Limb (tissue), 2 donors: Measurements from ENCODE around the gene TPSAB1.

Experiments
- DNase-seq, 2 donors: peaks; one replicate each; pipeline ENCODE4 v3.0.0-alpha.2; 2016; ENCODE audit errors: extremely low spot score in 2 of 2

Gene TPSAB1

GRCh38 chr16:1210461-1210860, 30.0 kb upstream of the TPSAB1 start:
- no peak for DNase-seq

DNA sequence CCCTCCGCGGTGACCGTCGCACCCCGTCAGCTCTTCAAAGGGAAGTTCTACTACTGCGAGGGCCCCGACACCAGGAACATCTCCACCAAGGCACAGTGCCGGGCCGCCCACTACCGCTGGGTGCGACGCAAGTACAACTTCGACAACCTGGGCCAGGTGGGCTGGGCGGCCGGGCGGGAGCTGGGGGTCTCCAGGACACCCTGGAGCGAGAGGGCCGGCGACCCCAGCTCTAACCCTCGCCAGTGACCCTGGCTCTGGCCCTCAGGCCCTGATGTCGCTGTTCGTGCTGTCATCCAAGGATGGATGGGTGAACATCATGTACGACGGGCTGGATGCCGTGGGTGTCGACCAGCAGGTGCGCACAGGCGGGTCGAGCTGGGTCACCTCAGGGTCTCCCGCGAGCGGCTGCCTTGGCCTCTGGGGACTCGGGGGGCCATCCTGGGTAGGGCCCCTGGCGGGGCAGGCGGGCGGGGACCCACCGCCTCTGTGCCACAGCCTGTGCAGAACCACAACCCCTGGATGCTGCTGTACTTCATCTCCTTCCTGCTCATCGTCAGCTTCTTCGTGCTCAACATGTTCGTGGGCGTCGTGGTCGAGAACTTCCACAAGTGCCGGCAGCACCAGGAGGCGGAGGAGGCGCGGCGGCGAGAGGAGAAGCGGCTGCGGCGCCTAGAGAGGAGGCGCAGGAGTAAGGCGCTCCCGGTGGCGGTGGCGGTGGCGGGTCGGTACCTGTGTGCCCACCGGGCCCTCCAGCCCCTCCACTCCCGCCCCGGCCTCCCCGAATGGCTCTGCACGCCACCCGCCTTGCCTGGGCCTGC, 28.8 kb upstream of the TPSAB1 start:
- DNase-seq, result no peak

DNA sequence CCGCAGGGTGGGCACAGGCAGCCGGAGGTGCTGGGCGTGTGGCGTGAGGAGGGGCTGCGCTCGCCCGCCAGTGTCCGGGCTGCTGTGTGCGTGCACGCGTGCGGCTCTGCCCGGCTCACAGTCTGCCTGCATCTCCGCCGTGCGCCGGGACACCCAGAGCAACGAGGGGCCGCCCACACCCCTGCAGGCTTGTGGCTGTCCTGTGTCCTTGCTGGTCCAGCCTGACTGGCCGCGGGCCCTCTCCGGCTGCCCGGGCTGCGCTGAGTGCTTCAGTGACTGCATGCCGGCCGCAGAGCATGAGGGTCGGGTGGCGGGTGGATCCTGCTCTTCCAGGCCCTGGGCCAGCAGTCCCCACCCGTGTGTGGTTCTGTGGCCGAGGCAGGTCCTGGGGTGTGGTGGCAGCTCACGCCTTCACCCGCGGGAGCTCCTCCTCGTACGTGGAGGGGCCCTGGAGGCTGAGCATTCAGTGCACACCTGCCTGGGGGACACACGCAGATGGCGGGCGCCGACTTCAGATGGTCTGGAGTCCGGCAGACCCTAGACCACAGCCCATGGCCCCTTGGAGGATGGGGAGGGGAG, 27.8 kb upstream of the TPSAB1 start:
- DNase-seq, result no peak

DNA sequence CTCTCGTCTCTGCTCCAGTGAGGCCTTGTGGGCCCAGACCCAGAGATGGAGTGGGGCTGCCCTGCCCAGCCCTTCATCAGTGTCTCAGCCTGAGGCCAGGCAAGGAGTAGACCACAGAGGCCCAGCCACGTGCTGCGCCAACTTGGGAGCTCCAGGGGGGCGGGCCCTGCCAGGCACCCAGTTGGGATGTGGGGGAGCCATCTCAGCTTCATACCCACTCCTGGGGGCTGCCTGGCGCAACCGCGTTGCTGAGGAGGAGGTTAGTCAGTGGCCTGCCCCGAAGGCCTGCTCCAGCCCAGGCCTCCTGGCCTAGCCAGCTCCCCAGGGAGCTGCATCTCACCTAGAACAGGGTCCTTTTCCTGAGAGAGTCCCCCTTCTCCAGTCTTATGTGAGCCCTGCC, 27.3 kb upstream of the TPSAB1 start:
- DNase-seq, result no peak

DNA sequence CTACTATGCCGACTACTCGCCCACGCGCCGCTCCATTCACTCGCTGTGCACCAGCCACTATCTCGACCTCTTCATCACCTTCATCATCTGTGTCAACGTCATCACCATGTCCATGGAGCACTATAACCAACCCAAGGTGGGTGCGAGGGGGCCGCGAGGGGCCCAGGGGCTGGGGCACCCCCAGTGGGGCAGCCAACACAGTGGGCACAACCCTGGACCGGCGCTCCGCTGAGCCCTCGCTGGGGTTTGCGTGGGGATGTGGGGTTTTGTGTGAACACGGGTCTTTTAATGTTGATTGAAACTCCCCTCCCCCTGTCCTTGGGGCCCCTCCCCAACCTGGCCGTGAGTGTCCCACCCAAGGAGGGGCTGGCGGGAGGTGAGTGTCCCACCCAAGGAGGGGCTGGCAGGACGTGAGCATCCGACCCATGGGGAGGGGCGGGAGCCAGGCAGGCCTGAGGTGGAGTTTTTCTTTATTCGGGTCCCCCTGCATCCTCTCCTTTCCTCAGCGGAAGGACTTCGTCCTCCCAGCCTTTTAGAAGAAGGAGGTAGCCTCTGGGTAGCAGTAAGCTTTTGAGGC, 26.6 kb upstream of the TPSAB1 start:
- DNase-seq, result no peak

- no peak for DNase-seq
Measured at GRCh38 chr16:1214719-1215118, 25.8 kb upstream of the TPSAB1 start.

GRCh38 chr16:1215574-1216295, 24.8 kb upstream of the TPSAB1 start:
- no peak for DNase-seq

GRCh38 chr16:1216296-1216619, 24.2 kb upstream of the TPSAB1 start:
- DNase-seq, result no peak

DNA sequence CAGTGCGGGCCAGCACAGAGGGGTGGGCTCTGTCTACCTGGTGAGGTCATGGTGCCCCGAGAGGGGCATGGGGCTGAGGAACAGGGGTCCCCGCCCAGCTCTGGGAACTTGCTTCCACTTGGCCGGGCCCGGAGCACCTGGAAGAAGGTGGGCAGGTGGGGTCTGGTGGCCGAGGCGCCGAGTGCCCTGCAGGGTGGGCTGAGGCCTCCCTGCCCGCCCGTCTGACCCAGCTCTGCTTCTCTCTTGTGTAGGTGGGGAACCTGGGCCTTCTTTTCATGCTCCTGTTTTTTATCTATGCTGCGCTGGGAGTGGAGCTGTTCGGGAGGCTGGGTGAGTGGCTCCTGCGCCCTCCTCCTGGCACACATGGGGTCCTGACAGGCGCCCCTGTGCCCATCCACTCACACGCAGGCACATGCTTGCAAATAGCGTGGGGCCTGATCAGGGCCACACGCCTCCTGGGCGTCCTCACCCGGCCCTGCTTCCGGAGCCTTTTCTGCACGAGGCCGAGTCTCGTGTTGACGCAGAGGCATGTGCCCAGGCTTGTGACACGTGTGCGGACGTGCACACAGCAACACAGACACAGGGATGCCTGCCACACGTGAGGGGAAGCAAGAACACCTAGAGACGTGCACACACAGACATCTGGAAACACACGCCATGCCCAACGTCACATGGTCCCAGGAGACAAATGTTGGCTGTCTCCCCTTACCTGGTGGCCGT, 23.7 kb upstream of the TPSAB1 start:
- no peak for DNase-seq

GRCh38 chr16:1217526-1217925, 23.0 kb upstream of the TPSAB1 start:
- DNase-seq, result no peak

DNA sequence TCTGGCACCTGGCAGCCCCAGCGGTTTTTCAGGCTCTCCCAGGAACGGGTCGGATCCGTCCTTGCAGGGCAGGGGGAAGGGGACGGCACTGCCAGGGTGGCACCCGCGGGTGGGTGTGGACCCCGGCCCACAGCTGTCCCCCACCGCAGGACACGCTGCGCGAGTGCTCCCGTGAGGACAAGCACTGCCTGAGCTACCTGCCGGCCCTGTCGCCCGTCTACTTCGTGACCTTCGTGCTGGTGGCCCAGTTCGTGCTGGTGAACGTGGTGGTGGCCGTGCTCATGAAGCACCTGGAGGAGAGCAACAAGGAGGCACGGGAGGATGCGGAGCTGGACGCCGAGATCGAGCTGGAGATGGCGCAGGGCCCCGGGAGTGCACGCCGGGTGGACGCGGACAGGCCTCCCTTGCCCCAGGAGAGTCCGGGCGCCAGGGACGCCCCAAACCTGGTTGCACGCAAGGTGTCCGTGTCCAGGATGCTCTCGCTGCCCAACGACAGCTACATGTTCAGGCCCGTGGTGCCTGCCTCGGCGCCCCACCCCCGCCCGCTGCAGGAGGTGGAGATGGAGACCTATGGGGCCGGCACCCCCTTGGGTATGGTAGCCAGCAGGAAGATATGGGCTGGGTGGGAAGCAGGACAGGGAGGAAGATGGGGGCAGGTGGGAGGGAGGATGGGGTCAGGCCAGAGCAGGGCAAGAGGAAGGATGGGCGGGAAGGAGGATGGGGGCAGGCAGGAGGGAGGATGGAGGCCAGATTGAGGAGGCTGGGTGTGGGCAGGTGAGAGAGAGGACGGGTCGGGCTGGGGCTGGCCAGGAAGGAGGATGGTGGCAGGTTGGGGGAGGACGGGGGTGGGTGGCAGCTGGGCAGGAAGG, 22.2 kb upstream of the TPSAB1 start:
- DNase-seq, result no peak

- DNase-seq, result no peak
Measured at GRCh38 chr16:1218930-1219611, 21.4 kb upstream of the TPSAB1 start.

DNA sequence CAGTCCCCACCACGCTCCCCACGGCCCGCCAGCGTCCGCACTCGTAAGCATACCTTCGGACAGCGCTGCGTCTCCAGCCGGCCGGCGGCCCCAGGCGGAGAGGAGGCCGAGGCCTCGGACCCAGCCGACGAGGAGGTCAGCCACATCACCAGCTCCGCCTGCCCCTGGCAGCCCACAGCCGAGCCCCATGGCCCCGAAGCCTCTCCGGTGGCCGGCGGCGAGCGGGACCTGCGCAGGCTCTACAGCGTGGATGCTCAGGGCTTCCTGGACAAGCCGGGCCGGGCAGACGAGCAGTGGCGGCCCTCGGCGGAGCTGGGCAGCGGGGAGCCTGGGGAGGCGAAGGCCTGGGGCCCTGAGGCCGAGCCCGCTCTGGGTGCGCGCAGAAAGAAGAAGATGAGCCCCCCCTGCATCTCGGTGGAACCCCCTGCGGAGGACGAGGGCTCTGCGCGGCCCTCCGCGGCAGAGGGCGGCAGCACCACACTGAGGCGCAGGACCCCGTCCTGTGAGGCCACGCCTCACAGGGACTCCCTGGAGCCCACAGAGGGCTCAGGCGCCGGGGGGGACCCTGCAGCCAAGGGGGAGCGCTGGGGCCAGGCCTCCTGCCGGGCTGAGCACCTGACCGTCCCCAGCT, 20.3 kb upstream of the TPSAB1 start:
- no peak for DNase-seq

DNA sequence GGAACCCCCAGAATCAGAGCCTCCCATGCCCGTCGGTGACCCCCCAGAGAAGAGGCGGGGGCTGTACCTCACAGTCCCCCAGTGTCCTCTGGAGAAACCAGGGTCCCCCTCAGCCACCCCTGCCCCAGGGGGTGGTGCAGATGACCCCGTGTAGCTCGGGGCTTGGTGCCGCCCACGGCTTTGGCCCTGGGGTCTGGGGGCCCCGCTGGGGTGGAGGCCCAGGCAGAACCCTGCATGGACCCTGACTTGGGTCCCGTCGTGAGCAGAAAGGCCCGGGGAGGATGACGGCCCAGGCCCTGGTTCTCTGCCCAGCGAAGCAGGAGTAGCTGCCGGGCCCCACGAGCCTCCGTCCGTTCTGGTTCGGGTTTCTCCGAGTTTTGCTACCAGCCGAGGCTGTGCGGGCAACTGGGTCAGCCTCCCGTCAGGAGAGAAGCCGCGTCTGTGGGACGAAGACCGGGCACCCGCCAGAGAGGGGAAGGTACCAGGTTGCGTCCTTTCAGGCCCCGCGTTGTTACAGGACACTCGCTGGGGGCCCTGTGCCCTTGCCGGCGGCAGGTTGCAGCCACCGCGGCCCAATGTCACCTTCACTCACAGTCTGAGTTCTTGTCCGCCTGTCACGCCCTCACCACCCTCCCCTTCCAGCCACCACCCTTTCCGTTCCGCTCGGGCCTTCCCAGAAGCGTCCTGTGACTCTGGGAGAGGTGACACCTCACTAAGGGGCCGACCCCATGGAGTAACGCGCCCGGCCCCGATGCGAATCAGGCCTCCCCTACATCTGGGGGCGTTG, 19.5 kb upstream of the TPSAB1 start:
- DNase-seq, result no peak

- DNase-seq, result no peak
Measured at GRCh38 chr16:1221628-1222552, 18.6 kb upstream of the TPSAB1 start.

DNA sequence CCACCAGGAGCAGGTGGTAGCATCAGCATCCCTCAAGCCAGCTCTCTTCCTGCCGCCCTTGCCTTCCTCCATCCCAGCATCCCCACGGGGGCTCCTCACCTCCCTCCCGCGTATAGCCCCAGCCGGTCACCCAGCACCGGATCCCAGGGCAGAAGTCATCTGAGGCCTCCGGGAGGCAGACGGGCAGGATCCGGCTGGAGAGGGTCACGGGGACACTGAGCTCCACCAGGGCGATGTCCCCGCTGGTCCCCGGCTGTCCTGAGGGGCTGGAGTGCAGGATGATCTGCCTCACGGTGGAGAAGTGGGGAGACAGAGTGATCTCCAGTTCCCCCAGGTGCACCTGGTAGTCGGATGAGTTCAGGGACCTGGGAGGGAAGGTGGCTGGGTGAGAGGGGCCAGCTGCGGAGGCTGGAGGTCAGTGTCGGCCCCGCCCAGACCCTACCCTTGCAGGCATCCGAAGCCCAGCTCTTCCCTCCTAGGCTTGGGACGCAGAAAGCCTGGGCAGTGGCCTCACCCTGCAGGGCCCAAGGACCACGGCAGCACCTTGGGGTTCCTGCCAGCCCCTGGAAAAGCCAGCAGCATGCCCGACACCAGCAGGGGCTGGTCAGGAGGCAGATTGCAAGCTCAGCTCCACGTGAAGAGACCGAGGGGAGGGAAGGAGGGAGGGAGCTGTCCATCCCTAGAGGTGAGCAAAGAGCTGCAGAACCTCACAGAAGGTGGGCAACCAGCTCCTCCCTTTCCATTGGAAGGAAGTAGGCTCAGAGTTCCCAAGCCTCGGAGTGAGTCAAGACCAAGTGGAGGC, 17.8 kb upstream of the TPSAB1 start:
- no peak for DNase-seq
